H1 (cell line): Measurements from ENCODE around the gene TBC1D9B. TPM values are rescaled to one million over a fixed set of nuclear protein-coding genes. Genes with fewer than 3 reads are reported as not detected.

ENCODE experiments used
- CTCF ChIA-PET: fragments of 300-600 bp; sonication (Branson Sonifier 250); formaldehyde crosslinking; loops from one replicate; lab custom pipeline; 2021; ENCODE audit not compliant: partially characterized antibody; lab: Charles Lee
- POLR2A ChIA-PET: fragments of 300-600 bp; sonication (Branson Sonifier 250); formaldehyde crosslinking; loops from one replicate; lab custom pipeline; 2021; ENCODE audit warnings: inconsistent platforms; ENCODE audit not compliant: partially characterized antibody; lab: Charles Lee
- DNase-seq, 2 experiments: peaks; one replicate each; pipeline versions ENCODE4 v3.0.0 to v3.0.0-alpha.2; 2010 to 2022; ENCODE audit warnings: low spot score in 2 of 2, low read depth in 1 of 2, mixed read lengths in 1 of 2
- FAIRE-seq: peaks from 2 replicates; lab custom pipeline; 2011; peaks lifted over from hg19 to GRCh38; lab: Jason Lieb, UNC
- H2AFZ ChIP-seq: 2 replicates; pipeline ENCODE4 v1.8.1; 2012; ENCODE audit warnings: low read length, inconsistent platforms
- H2AK5ac ChIP-seq: 2 replicates; pipeline ENCODE4 v1.6.1; 2013; ENCODE audit warnings: low read depth, low read length
- H2BK120ac ChIP-seq: replicated peaks from 2 replicates; pipeline ENCODE3; 2013; ENCODE audit warnings: low read depth, low read length, inconsistent platforms
- H2BK12ac ChIP-seq: 2 replicates; pipeline ENCODE4 v1.6.1; 2013; ENCODE audit warnings: low read depth, low read length
- H2BK15ac ChIP-seq: 2 replicates; pipeline ENCODE4 v1.6.1; 2013; ENCODE audit warnings: low read length
- H2BK20ac ChIP-seq: 2 replicates; pipeline ENCODE4 v1.6.1; 2013; ENCODE audit warnings: low read length
- H2BK5ac ChIP-seq: 2 replicates; pipeline ENCODE4 v1.6.1; 2013; ENCODE audit warnings: low read depth, low read length
- H3K14ac ChIP-seq: 2 replicates; pipeline ENCODE4 v1.6.1; 2013; ENCODE audit warnings: inconsistent platforms; ENCODE audit not compliant: insufficient read length
- H3K18ac ChIP-seq: 2 replicates; pipeline ENCODE4 v1.6.1; 2013; ENCODE audit warnings: low read length; ENCODE audit errors: extremely low read depth
- H3K23ac ChIP-seq: 2 replicates; pipeline ENCODE4 v1.6.1; 2013; ENCODE audit warnings: inconsistent platforms; ENCODE audit not compliant: insufficient read length
- H3K23me2 ChIP-seq: 2 replicates; pipeline ENCODE4 v1.6.1; 2013; ENCODE audit warnings: low read depth, low read length
- H3K27ac ChIP-seq: 2 replicates; pipeline ENCODE4 v1.6.1; 2011; ENCODE audit warnings: low read depth, low read length, inconsistent platforms
- H3K27me3 ChIP-seq, 4 experiments: replicated peaks in 1 of 4; 1 replicate in 1 of 4; 2 replicates in 3 of 4; pipeline versions ENCODE4 v1.6.1 to v1.8.1; 2011 to 2013; ENCODE audit warnings: low read length in 3 of 4, mild to moderate bottlenecking in 3 of 4, inconsistent platforms in 2 of 4, mixed read lengths in 2 of 4, moderate library complexity in 1 of 4; ENCODE audit not compliant: control insufficient read depth in 3 of 4, insufficient read depth in 3 of 4; ENCODE audit errors: extremely low read depth in 1 of 4
- H3K36me3 ChIP-seq, 4 experiments: 2 replicates each; pipeline versions ENCODE4 v1.6.1 to v1.8.1; 2011 to 2013; ENCODE audit warnings: mild to moderate bottlenecking in 4 of 4, low read length in 3 of 4, moderate library complexity in 2 of 4, control low read depth in 1 of 4, inconsistent platforms in 1 of 4; ENCODE audit not compliant: insufficient read depth in 4 of 4, control insufficient read depth in 2 of 4
- H3K4ac ChIP-seq: replicated peaks from 2 replicates; pipeline ENCODE3; 2013; ENCODE audit warnings: low read length, low read depth, mixed read lengths, inconsistent platforms; ENCODE audit not compliant: insufficient read length
- H3K4me1 ChIP-seq, 4 experiments: replicated peaks in 1 of 4; 1 replicate in 1 of 4; 2 replicates in 3 of 4; pipeline versions ENCODE4 v1.6.1 to v1.8.1; 2011 to 2013; ENCODE audit warnings: low read length in 3 of 4, inconsistent platforms in 2 of 4, mixed read lengths in 1 of 4; ENCODE audit not compliant: insufficient read depth in 4 of 4, control insufficient read depth in 3 of 4
- H3K4me2 ChIP-seq, 2 experiments: 2 replicates each; pipeline versions ENCODE4 v1.6.1 to v1.8.1; 2011 to 2013; ENCODE audit warnings: low read depth in 2 of 2, low read length in 2 of 2, control low read depth in 1 of 2, inconsistent platforms in 1 of 2, mild to moderate bottlenecking in 1 of 2; ENCODE audit not compliant: insufficient read depth in 1 of 2
- H3K4me3 ChIP-seq, 4 experiments: fragments of 200-600, 300-600 bp in 1 of 4; sonication (generic), shearing (Covaris generic), sonication (Bioruptor Twin) in 1 of 4; 2 replicates each; pipeline versions ENCODE4 v1.5.1 to v1.8.1; 2011 to 2016; ENCODE audit warnings: low read length in 4 of 4, low read depth in 3 of 4, control low read depth in 2 of 4, inconsistent platforms in 2 of 4, mild to moderate bottlenecking in 2 of 4, mixed read lengths in 1 of 4, moderate library complexity in 1 of 4; ENCODE audit not compliant: insufficient read depth in 2 of 4; ENCODE audit errors: extremely low read depth in 1 of 4
- H3K56ac ChIP-seq: replicated peaks from 2 replicates; pipeline ENCODE3; 2013; ENCODE audit warnings: low read depth, mild to moderate bottlenecking, mixed read lengths, low read length, inconsistent platforms; ENCODE audit not compliant: insufficient read length
- H3K79me1 ChIP-seq: 2 replicates; pipeline ENCODE4 v1.6.1; 2013; ENCODE audit warnings: low read depth, low read length, control low read depth
- H3K79me2 ChIP-seq, 2 experiments: 2 replicates each; pipeline versions ENCODE4 v1.6.1 to v1.8.1; 2012 to 2013; ENCODE audit warnings: low read length in 2 of 2, mild to moderate bottlenecking in 2 of 2, inconsistent platforms in 1 of 2; ENCODE audit not compliant: insufficient read depth in 2 of 2, control insufficient read depth in 1 of 2
- H3K9ac ChIP-seq, 4 experiments: replicated peaks in 1 of 4; 1 replicate in 1 of 4; 2 replicates in 3 of 4; pipeline versions ENCODE4 v1.6.1 to v1.8.1; 2011 to 2013; ENCODE audit warnings: low read depth in 3 of 4, low read length in 3 of 4, control low read depth in 2 of 4, mild to moderate bottlenecking in 2 of 4, moderate library complexity in 2 of 4, inconsistent platforms in 1 of 4; ENCODE audit errors: extremely low read depth in 1 of 4
- H3K9me3 ChIP-seq, 2 experiments: 2 replicates each; pipeline versions ENCODE4 v1.6.1 to v1.8.1; 2012 to 2013; ENCODE audit warnings: mild to moderate bottlenecking in 2 of 2, moderate library complexity in 2 of 2, control low read depth in 1 of 2, inconsistent platforms in 1 of 2, low read depth in 1 of 2, low read length in 1 of 2, mixed read lengths in 1 of 2; ENCODE audit not compliant: insufficient read depth in 2 of 2
- H4K20me1 ChIP-seq, 2 experiments: replicated peaks in 1 of 2; 2 replicates each; pipeline versions ENCODE3 to v1.8.1; 2011 to 2013; ENCODE audit warnings: inconsistent platforms in 2 of 2, low read length in 2 of 2, mild to moderate bottlenecking in 1 of 2; ENCODE audit not compliant: insufficient read depth in 2 of 2, control insufficient read depth in 1 of 2
- H4K5ac ChIP-seq: 2 replicates; pipeline ENCODE4 v1.6.1; 2013; ENCODE audit warnings: low read length, low read depth, mixed read lengths, inconsistent platforms; ENCODE audit not compliant: insufficient read length
- H4K8ac ChIP-seq: 2 replicates; pipeline ENCODE4 v1.8.0; 2013; ENCODE audit warnings: mild to moderate bottlenecking, moderate library complexity, low read length, inconsistent platforms; ENCODE audit not compliant: insufficient read depth; ENCODE audit errors: extremely low read depth
- H4K91ac ChIP-seq: replicated peaks from 2 replicates; pipeline ENCODE3; 2013; ENCODE audit warnings: low read length, mixed read lengths, inconsistent platforms; ENCODE audit not compliant: insufficient read length
- BACH1 ChIP-seq: IDR thresholded peaks from 2 replicates; pipeline ENCODE4 v1.6.1; 2012; ENCODE audit warnings: low read length, improper control_type of control experiment
- RBBP5 ChIP-seq: IDR thresholded peaks from 2 replicates; pipeline ENCODE4 v1.7.1; 2012; ENCODE audit warnings: low read depth, mild to moderate bottlenecking, inconsistent platforms, low read length, moderate library complexity, borderline replicate concordance
- WGBS, 2 experiments: shearing (Covaris generic) in 1 of 2; methylation state at CpG; one replicate each; pipeline versions ENCODE4 v1.1.6 to v1.1.7; 2013 to 2015; ENCODE audit warnings: low lambda C conversion rate in 2 of 2, mixed read lengths in 2 of 2, inconsistent platforms in 1 of 2, low coverage in 1 of 2, missing lambda C conversion rate in 1 of 2; ENCODE audit not compliant: insufficient replicate concordance in 2 of 2, insufficient coverage in 1 of 2, insufficient read length in 1 of 2; ENCODE audit errors: extremely low coverage in 1 of 2, missing lambda C conversion rate in 1 of 2; 5-methylcytosine and 5-hydroxymethylcytosine counted together
- polyA plus RNA-seq, 7 experiments: library from polyadenylated mRNA; depleted of rRNA in 3 of 7; stranded (reverse) in 5 of 7; unstranded in 2 of 7; fragments of >200 nt in 5 of 7; fragments of 200-250 nt in 2 of 7; gene quantifications; 1 replicate in 5 of 7; 2 replicates in 1 of 7; 4 replicates in 1 of 7; pipeline versions ENCODE4 v1.2.1 to v1.2.3, GENCODE V29; 2011 to 2013; ENCODE audit warnings: missing spikeins in 2 of 7, mixed read lengths in 2 of 7
- total RNA-seq: library from RNA; stranded (reverse); fragmentation: NEBNext Ultra II Directional; extraction: Animal tissue kit (Norgen Biotek cat#: 25700); gene quantifications from 2 replicates; pipeline ENCODE4 v1.2.1, GENCODE V29; 2021

TBC1D9B gene
- total and polyA plus RNA-seq, 2 of the 8 experiments (the other 6 are each of a cell fraction or from before 2014, with no cell fraction given): 33.6 to 57.1 TPM

DNA sequence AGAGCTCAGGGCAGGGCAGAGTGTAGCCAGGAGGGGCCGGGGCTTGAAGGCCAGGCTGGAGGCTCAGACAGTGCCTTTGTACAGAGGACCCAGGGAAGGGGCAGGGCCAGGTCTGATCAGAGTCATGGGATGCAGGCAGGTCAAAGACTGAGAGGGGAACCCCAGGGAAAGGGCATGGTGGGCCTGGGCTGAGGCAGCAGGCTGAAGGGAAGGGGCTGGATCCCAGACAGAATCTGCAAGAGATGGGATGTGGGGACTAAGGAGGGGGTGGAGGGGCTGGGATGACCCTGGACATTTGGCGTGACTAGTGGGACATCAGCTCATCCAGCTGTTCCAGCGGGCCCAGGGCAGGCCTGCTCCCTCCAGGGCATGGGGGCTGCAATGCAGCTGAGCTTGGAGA, 33.6 kb downstream of the TBC1D9B start:
- Histone ChIP-seq H3K4ac (no peak overlapping the region), H3K4me2 (no peak overlapping the region), H2BK15ac (no peak overlapping the region), H2BK20ac (no peak overlapping the region), H3K27me3 (no peaks in the 10 kb centered on the region), H3K9ac (no peak overlapping the region), H3K14ac (no peak overlapping the region), H4K8ac (no peak overlapping the region; the same call in 1 of the 2 replicates), H2BK12ac (no peak overlapping the region), H2BK5ac (no peak overlapping the region), H2BK120ac (no peak overlapping the region), H3K4me3 (no peak overlapping the region), H3K79me1 (no peaks in the 10 kb centered on the region), H3K56ac (no peak overlapping the region), H3K36me3 (peaks cover 3 to 13% (median 6%) of the 10 kb centered on the region in 4 experiments; a peak in 6 of 8 replicates), H2AK5ac (no peak overlapping the region), H3K27ac (no peak overlapping the region; the same call in 1 of the 2 replicates), H3K18ac (no peak overlapping the region), H3K4me1 (no peaks in the 10 kb centered on the region; a peak in 1 of 7 replicates), H3K23ac (no peak overlapping the region), H4K91ac (no peak overlapping the region), H3K79me2 (no peaks in the 10 kb centered on the region), H2AFZ (no peak overlapping the region), H3K9me3 (no peaks in the 10 kb centered on the region), H4K5ac (no peak overlapping the region), H3K23me2 (0 out of 2 replicates have a peak, but pooled peaks cover 2% of the 10 kb centered on the region), H4K20me1 (peaks cover 4% of the 10 kb centered on the region in 2 experiments)
- FAIRE-seq: no peak
- no peak for DNase-seq
- 93% methylated on average over 3 of the region's 3 CpGs; no CpG with 5 or more reads in 1 of the 2 experiments for WGBS, 2 experiments
- ChIA-PET CTCF (interaction anchor here (0.7 to 1.7 kb wide), 7 partner anchors 9 to 175 kb away, joined by 3 to 7 read pairs (median 4); no protein-coding TSS in a partner anchor), POLR2A (interaction anchor here (1.0 to 1.4 kb wide), 2 partner anchors 16 to 19 kb away, joined by 3 read pairs; partner anchors contain the start of gene MRNIP)
- TF ChIP-seq BACH1: no peak
- TF ChIP-seq RBBP5: no peak
